GM10266 (cell line): ENCODE results near the gene TXNDC11.

Source experiments
- DNase-seq: peaks from one replicate; pipeline ENCODE4 v3.0.0; 2012; ENCODE audit errors: extremely low spot score
- TF ChIP-seq, protein P1 (sequence below): IDR thresholded peaks from 2 replicates; pipeline ENCODE4 v1.5.1; 2012; ENCODE audit warnings: mild to moderate bottlenecking, low read depth; ENCODE audit not compliant: control insufficient read depth, insufficient read depth; ENCODE audit errors: missing control alignments

TXNDC11 gene

DNA sequence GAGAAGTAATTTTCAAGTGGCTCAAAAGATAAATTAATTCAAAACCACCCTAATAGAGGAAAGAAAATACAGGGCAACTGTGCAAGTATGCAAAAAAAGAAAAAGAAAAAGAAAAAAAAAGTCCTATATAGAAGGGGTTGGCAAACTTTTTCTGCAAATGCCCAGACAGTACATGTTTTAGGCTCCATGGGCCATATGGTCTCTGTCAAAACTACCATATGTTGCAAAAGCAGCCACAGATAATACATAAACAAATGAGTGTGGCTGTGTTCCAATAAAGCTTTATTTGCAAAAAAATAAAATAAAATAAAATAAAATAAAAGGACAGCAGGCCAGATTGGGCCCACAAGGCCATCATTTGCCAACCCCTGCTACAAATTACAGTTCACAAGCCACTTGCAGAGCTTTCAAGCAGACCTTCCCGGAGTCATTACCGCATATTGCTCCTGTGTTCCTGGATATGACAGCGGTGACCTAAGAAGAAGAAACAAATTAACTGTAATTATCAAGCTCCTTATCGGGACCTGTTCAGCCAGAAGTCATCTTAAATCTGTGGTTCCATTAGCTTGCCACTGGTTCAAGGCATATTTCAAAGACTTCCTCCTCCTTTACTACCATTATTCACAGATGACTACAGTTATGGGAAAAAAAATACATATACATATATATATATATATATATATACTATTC, 38.5 kb upstream of the TXNDC11 start:
- TF ChIP-seq, protein P1, sequence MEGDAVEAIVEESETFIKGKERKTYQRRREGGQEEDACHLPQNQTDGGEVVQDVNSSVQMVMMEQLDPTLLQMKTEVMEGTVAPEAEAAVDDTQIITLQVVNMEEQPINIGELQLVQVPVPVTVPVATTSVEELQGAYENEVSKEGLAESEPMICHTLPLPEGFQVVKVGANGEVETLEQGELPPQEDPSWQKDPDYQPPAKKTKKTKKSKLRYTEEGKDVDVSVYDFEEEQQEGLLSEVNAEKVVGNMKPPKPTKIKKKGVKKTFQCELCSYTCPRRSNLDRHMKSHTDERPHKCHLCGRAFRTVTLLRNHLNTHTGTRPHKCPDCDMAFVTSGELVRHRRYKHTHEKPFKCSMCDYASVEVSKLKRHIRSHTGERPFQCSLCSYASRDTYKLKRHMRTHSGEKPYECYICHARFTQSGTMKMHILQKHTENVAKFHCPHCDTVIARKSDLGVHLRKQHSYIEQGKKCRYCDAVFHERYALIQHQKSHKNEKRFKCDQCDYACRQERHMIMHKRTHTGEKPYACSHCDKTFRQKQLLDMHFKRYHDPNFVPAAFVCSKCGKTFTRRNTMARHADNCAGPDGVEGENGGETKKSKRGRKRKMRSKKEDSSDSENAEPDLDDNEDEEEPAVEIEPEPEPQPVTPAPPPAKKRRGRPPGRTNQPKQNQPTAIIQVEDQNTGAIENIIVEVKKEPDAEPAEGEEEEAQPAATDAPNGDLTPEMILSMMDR = no peak
- no peak for DNase-seq

DNA sequence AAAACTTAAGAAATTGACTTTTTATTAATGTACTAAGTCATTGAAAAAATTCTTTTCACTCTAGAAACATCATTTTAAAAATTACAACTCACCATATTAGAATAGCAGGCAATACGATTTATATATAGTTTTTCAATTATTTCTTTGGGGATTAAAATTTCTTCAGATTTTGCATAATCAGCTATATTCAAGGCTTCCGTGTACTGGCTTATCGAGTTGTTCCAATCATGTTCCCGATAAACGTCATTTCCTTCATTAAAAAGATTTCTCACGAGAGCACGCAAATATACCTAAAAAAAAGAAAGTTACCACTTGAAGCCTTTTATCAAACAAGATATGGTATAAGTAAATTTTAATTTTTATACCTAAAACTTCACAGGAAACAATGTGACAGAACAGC, 36.4 kb upstream of the TXNDC11 start:
- TF ChIP-seq, protein P1 = no peak
- DNase-seq = no peak

DNA sequence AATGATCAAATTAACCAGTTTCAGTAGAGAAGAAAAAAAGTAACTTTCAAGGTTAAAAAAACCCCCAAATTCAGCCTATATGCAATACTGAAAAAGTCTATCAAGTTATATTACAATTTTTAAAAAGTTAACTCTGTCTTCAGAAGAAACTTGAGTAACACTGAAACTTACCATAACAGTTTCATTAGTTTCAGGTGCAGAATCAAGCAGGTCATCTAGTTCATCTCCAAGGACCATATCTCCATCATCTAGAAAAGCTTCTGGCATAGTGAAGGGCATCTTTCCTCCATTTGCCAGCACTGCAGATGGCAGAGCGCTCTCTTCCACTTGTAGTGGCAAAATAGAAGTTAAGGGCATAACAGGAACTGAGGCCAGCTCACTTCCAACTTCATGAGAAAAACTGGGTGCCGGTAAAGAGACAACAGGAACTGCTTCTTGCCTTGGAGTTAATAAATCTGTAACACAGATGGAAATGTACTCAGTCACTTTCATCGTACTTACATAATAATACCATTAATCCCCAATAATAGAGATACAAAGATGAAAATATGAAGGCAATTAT, 31.5 kb upstream of the TXNDC11 start:
- TF ChIP-seq, protein P1 = no peak

DNA sequence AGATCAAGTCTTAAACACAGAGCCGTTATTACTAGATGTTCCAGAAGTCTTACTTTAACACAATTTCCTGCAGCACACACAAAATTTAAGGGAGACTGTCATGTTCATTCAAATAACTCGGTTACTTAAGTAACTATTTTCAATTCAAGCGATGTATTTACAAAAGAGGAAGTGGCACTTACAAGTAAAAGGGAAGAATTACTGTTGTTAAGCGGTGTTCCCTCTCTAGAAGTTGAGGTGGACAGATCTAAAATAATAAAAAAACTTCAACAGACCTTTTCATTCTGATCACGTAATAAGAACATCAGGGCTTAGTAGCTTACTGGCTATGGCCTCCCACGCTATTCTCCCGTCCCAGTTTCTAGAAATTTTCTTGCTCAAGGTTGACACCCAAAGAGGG, 26.2 kb upstream of the TXNDC11 start:
- TF ChIP-seq, protein P1 = no peak
- no peak for DNase-seq

More for the DNA sequence above, 31.5 kb upstream of the TXNDC11 start:
- DNase-seq = no peak

DNA sequence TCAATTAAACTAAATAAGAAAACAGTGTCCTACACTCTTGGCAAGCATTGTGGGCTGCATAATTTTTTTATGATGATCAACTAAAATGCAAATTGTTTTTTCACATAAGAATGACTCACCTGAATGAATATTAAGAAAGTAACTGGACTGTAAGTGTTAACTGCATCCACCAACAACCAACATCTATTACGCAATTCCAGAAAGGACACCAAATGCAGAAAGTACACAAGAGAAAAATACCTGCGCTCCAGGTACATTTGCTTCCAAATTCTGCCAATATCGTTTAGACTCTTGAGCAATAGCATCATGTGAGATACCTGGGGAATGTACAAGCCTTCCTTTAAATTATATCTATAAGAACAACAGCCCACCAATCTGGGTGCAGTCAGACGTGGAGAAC, 19.8 kb upstream of the TXNDC11 start:
- DNase-seq = no peak
- TF ChIP-seq, protein P1 = no peak

DNA sequence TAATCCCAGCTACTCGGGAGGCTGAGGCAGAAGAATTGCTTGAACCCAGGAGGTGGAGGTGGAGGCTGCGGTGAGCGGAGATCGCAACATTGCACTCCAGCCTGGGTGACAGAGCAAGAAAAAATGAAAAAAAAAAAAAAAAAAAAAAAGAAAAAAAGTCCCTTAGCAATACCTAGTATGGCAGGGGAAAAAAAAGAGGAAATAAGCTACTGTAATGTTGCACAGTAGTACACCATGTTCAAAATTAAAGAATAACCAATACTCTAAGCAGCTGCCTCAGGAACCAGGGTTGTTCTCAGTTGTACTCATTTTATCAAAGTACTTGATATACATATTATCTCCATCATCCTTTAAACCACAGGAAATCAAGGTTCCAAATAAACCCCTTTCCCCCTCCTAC, 17.3 kb upstream of the TXNDC11 start:
- DNase-seq = no peak
- TF ChIP-seq, protein P1 = no peak

DNA sequence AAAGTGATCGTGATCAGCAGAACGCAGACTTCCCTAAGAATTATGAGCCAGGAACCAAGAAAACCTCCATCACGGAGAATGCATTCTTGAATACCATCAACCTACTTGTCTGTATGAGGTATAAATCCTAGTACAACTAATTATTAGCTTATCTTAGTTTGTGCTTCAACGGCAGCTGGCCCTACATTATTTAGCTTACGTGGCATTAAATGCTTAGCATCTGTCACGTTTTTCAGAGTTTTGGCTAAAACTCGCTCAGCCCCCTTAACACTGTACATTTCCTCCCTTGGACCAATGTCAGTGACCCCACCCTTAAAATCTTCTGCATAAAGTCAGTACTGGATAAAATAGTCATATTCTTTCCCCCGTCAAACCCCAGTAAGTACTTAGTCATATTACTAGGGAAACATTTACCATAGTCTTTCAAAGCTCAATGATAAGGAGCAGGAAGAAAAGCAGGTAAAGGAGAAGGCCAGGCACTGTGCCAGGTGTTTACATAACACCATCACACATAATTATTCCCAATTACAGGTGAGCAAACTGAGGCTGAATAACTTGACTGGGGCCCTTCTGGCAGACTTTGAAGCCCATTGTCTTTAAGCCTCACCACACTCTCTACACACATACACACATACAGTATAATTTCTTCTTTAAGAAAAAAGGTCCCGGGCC, 16.6 kb upstream of the TXNDC11 start:
- TF ChIP-seq, protein P1 = no peak
- DNase-seq = no peak
